ENCODE data around the gene TMED7. TPM values are rescaled to one million over a fixed set of nuclear protein-coding genes. Genes with fewer than 3 reads are reported as not detected.

Gene TMED7
- total and polyA plus RNA-seq, 2 of the 13 experiments (the other 11 are each of a cell fraction or from before 2014, with no cell fraction given), result 58.0 to 113 TPM

DNA sequence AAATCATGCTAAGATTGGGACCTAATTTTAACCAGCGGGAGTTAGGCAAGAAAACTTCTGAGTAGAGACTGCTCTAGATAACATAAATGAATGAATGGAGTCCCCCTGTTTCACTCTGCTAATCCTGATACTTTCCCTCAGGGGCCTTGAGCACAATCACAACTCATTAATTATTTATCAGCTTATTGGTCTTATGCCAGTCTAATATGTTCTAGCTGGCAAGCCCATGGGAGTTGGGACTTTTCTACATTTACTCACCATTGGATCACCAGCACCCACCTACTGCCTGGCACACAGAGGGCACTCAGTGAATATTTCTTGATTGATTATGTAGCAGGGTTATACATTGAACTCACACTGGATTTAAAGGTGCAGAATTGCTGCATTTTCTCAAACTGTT is 13.5 kb upstream of the TMED7 start (continued):
- TF ChIP-seq, protein P1, sequence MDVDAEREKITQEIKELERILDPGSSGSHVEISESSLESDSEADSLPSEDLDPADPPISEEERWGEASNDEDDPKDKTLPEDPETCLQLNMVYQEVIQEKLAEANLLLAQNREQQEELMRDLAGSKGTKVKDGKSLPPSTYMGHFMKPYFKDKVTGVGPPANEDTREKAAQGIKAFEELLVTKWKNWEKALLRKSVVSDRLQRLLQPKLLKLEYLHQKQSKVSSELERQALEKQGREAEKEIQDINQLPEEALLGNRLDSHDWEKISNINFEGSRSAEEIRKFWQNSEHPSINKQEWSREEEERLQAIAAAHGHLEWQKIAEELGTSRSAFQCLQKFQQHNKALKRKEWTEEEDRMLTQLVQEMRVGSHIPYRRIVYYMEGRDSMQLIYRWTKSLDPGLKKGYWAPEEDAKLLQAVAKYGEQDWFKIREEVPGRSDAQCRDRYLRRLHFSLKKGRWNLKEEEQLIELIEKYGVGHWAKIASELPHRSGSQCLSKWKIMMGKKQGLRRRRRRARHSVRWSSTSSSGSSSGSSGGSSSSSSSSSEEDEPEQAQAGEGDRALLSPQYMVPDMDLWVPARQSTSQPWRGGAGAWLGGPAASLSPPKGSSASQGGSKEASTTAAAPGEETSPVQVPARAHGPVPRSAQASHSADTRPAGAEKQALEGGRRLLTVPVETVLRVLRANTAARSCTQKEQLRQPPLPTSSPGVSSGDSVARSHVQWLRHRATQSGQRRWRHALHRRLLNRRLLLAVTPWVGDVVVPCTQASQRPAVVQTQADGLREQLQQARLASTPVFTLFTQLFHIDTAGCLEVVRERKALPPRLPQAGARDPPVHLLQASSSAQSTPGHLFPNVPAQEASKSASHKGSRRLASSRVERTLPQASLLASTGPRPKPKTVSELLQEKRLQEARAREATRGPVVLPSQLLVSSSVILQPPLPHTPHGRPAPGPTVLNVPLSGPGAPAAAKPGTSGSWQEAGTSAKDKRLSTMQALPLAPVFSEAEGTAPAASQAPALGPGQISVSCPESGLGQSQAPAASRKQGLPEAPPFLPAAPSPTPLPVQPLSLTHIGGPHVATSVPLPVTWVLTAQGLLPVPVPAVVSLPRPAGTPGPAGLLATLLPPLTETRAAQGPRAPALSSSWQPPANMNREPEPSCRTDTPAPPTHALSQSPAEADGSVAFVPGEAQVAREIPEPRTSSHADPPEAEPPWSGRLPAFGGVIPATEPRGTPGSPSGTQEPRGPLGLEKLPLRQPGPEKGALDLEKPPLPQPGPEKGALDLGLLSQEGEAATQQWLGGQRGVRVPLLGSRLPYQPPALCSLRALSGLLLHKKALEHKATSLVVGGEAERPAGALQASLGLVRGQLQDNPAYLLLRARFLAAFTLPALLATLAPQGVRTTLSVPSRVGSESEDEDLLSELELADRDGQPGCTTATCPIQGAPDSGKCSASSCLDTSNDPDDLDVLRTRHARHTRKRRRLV (CRISPR knock-in tag; IDR thresholded peaks at IDR 0.05), result no peak
- no peak for TF ChIP-seq ZNF598 (CRISPR knock-in tag; IDR thresholded peaks at IDR 0.05; ENCODE audit: borderline replicate concordance)
- no peak for TF ChIP-seq CCDC6 (CRISPR knock-in tag; IDR thresholded peaks at IDR 0.05)
- TF ChIP-seq RXRA (CRISPR knock-in tag; IDR thresholded peaks at IDR 0.05), result no peak
- TF ChIP-seq SMYD3 (CRISPR knock-in tag; IDR thresholded peaks at IDR 0.05), result no peak
- no peak for TF ChIP-seq ZNF205 (CRISPR knock-in tag; IDR thresholded peaks at IDR 0.05)
- TF ChIP-seq ZBTB1 (CRISPR knock-in tag; IDR thresholded peaks at IDR 0.05; ENCODE audit: borderline replicate concordance), result no peak
- no peak for TF ChIP-seq ZNF703 (CRISPR knock-in tag; IDR thresholded peaks at IDR 0.05; ENCODE audit: borderline replicate concordance)

DNA sequence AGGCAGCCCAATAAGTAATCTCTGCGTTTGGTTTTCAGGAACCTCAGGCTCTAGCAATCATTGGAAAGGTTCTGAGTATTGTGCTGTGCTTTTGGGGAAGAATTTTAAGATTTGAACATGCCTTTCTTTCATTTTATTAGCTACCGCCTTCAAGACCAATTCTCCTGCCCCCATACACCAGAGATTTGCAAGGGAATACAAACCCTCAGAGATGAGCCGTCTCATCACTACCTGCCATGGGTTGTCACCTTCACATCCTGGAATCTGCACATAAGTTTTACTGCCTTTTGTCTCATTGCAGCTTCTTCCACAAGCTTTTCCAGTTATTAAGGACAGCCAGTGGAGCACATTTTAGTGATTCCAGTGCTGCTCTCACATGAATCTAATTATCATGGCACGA is 11.7 kb upstream of the TMED7 start:
- POLR2A ChIA-PET, result no interaction called here
- CTCF ChIA-PET (ENCODE audit: low intra/inter-chr PET ratio, low total read pairs), result no interaction called here
- WGBS (ENCODE audit: low lambda C conversion rate), result 49% methylated on average over 4 of the region's 4 CpGs

More for the DNA sequence above, 11.7 kb upstream of the TMED7 start:
- Histone ChIP-seq H3K36me3 (replicated peaks in 1 of 2; ENCODE audit: control insufficient read depth in 1 of 2, insufficient read depth in 2 of 2, low read length in 2 of 2) (no peaks in the 10 kb centered on the region), H3K9me3 (ENCODE audit: low read length) (no peaks in the 10 kb centered on the region), H3K4me1 (ENCODE audit: insufficient read depth, low read length) (peaks cover 22% of the 10 kb centered on the region), H3K4me3 (replicated peaks in 1 of 3; ENCODE audit: insufficient read depth in 1 of 3, low read depth in 2 of 3, low read length in 3 of 3) (no peak overlapping the region), H3K79me2 (ENCODE audit: insufficient read depth, low read length) (no peaks in the 10 kb centered on the region), H3K4me2 (ENCODE audit: low read depth, low read length) (no peak overlapping the region), H3K9ac (ENCODE audit: insufficient read depth, low read depth, low read length) (no peak overlapping the region), H3K27me3 (ENCODE audit: control insufficient read depth in 1 of 2, insufficient read depth in 2 of 2, low read length in 2 of 2) (0 out of 5 replicates have a peak, but pooled peaks cover 0 to 2% of the 10 kb centered on the region in 2 experiments), H4K20me1 (ENCODE audit: insufficient read depth, low read length) (no peaks in the 10 kb centered on the region), H2AFZ (ENCODE audit: low read length) (no peak overlapping the region), H3K27ac (ENCODE audit: extremely low read length, insufficient read depth, low read length) (no peak overlapping the region)
- no peak for DNase-seq (ENCODE audit: low spot score)
- no peak for TF ChIP-seq ZNF251 (CRISPR knock-in tag; IDR thresholded peaks at IDR 0.05)
- no peak for TF ChIP-seq YEATS4 (CRISPR knock-in tag; IDR thresholded peaks at IDR 0.05; ENCODE audit: borderline replicate concordance)
- TF ChIP-seq, protein P2, sequence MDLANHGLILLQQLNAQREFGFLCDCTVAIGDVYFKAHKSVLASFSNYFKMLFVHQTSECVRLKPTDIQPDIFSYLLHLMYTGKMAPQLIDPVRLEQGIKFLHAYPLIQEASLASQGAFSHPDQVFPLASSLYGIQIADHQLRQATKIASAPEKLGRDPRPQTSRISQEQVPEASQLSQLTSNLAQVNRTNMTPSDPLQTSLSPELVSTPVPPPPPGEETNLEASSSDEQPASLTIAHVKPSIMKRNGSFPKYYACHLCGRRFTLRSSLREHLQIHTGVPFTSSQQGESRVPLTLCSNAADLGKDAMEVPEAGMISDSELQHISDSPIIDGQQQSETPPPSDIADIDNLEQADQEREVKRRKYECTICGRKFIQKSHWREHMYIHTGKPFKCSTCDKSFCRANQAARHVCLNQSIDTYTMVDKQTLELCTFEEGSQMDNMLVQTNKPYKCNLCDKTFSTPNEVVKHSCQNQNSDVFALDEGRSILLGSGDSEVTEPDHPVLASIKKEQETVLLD (CRISPR knock-in tag; IDR thresholded peaks at IDR 0.05; ENCODE audit: low read depth), result no peak
- TF ChIP-seq POGZ (CRISPR knock-in tag; IDR thresholded peaks at IDR 0.05), result no peak
- TF ChIP-seq TRIM24 (CRISPR knock-in tag; IDR thresholded peaks at IDR 0.05), result no peak
- no peak for TF ChIP-seq ZNF382 (CRISPR knock-in tag; IDR thresholded peaks at IDR 0.05; ENCODE audit: borderline replicate concordance)
- no peak for TF ChIP-seq ZNF570 (CRISPR knock-in tag; IDR thresholded peaks at IDR 0.05; ENCODE audit: borderline replicate concordance)
- TF ChIP-seq ZMYM4 (CRISPR knock-in tag; IDR thresholded peaks at IDR 0.05), result no peak
- TF ChIP-seq POLR2A (IDR thresholded peaks at IDR 0.05; ENCODE audit: insufficient read depth in 1 of 2, low read depth in 2 of 2, low read length in 2 of 2), result no peak
- TF ChIP-seq NFRKB (IDR thresholded peaks at IDR 0.05), result no peak
- no peak for TF ChIP-seq SAP130 (CRISPR knock-in tag; IDR thresholded peaks at IDR 0.05; ENCODE audit: low read depth)
- in situ Hi-C loops (cut with HindIII; ENCODE audit: extremely low pct_ligation_motif_present, low pct_unique_long_range_greater_than_20kb) (no loop called here), intact Hi-C loops (cut with micrococcal nuclease; ENCODE audit: unreplicated experiment) (no loop called here)
- BruUV-seq (replicated peaks), result no TSS peak
- ATAC-seq, result no peak
- FAIRE-seq, result no peak

Data from HepG2 (cell line).